DND-41 (cell line): ENCODE measurements around the gene MRGPRX4.

Source experiments
- EZH2 ChIP-seq: IDR thresholded peaks from 3 replicates; pipeline ENCODE4 v1.6.1; 2012; ENCODE audit warnings: borderline replicate concordance, low read depth, mild to moderate bottlenecking, moderate library complexity, low read length, inconsistent platforms; ENCODE audit not compliant: severe bottlenecking
- TF ChIP-seq, protein P1 (sequence below): IDR thresholded peaks from 2 replicates; pipeline ENCODE4 v1.5.1; 2012; ENCODE audit warnings: borderline replicate concordance, low read length, moderate library complexity, mild to moderate bottlenecking; ENCODE audit not compliant: poor library complexity, severe bottlenecking; ENCODE audit errors: extremely low read depth

DNA sequence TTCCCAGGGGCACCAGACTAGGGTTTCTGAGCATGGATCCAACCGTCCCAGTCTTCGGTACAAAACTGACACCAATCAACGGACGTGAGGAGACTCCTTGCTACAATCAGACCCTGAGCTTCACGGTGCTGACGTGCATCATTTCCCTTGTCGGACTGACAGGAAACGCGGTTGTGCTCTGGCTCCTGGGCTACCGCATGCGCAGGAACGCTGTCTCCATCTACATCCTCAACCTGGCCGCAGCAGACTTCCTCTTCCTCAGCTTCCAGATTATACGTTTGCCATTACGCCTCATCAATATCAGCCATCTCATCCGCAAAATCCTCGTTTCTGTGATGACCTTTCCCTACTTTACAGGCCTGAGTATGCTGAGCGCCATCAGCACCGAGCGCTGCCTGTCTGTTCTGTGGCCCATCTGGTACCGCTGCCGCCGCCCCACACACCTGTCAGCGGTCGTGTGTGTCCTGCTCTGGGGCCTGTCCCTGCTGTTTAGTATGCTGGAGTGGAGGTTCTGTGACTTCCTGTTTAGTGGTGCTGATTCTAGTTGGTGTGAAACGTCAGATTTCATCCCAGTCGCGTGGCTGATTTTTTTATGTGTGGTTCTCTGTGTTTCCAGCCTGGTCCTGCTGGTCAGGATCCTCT is 709 bp downstream of the MRGPRX4 start:
- TF ChIP-seq, protein P1, sequence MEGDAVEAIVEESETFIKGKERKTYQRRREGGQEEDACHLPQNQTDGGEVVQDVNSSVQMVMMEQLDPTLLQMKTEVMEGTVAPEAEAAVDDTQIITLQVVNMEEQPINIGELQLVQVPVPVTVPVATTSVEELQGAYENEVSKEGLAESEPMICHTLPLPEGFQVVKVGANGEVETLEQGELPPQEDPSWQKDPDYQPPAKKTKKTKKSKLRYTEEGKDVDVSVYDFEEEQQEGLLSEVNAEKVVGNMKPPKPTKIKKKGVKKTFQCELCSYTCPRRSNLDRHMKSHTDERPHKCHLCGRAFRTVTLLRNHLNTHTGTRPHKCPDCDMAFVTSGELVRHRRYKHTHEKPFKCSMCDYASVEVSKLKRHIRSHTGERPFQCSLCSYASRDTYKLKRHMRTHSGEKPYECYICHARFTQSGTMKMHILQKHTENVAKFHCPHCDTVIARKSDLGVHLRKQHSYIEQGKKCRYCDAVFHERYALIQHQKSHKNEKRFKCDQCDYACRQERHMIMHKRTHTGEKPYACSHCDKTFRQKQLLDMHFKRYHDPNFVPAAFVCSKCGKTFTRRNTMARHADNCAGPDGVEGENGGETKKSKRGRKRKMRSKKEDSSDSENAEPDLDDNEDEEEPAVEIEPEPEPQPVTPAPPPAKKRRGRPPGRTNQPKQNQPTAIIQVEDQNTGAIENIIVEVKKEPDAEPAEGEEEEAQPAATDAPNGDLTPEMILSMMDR = no peak
- no peak for TF ChIP-seq EZH2
